ENCODE measurements around the gene GSC2. TPM values are rescaled to one million over a fixed set of nuclear protein-coding genes. Genes with fewer than 3 reads are reported as not detected.

The GSC2 gene
- total and polyA plus RNA-seq, 2 of the 8 experiments (the other 6 are each of a cell fraction or from before 2014, with no cell fraction given) = 0.17 to 0.48 TPM

GRCh38 chr22:19197997-19198865 lies 48.1 kb upstream of the GSC2 start:
- Histone ChIP-seq H4K5ac (ENCODE audit: insufficient read length, low read depth, low read length) (no peak overlapping the region), H3K36me3 (ENCODE audit: control insufficient read depth in 2 of 4, insufficient read depth in 4 of 4, low read length in 3 of 4) (peaks cover 0 to 21% (median 3%) of the 10 kb centered on the region in 4 experiments; a peak in 4 of 8 replicates), H3K23ac (ENCODE audit: insufficient read length) (no peak overlapping the region), H3K9ac (replicated peaks in 1 of 4; ENCODE audit: extremely low read depth in 1 of 4, low read depth in 3 of 4, low read length in 3 of 4) (no peak overlapping the region), H2AFZ (ENCODE audit: low read length) (no peak overlapping the region), H3K4me1 (replicated peaks in 1 of 4; ENCODE audit: control insufficient read depth in 3 of 4, insufficient read depth in 4 of 4, low read length in 3 of 4) (peaks cover 0 to 4% (median 0%) of the 10 kb centered on the region in 4 experiments; a peak in 1 of 7 replicates), H2BK120ac (replicated peaks; ENCODE audit: low read depth, low read length) (no peak overlapping the region), H2AK5ac (ENCODE audit: low read depth, low read length) (no peak overlapping the region), H3K4me3 (ENCODE audit: extremely low read depth in 1 of 4, insufficient read depth in 2 of 4, low read depth in 3 of 4, low read length in 4 of 4) (no peak overlapping the region), H3K56ac (replicated peaks; ENCODE audit: insufficient read length, low read depth, low read length) (no peak overlapping the region), H3K27me3 (replicated peaks in 1 of 4; ENCODE audit: control insufficient read depth in 3 of 4, extremely low read depth in 1 of 4, insufficient read depth in 3 of 4, low read length in 3 of 4) (no peaks in the 10 kb centered on the region), H3K4me2 (ENCODE audit: insufficient read depth in 1 of 2, low read depth in 2 of 2, low read length in 2 of 2) (no peak overlapping the region), H3K79me2 (ENCODE audit: control insufficient read depth in 1 of 2, insufficient read depth in 2 of 2, low read length in 2 of 2) (no peaks in the 10 kb centered on the region), H3K23me2 (ENCODE audit: low read depth, low read length) (no peaks in the 10 kb centered on the region), H2BK12ac (ENCODE audit: low read depth, low read length) (no peak overlapping the region), H2BK15ac (ENCODE audit: low read length) (no peak overlapping the region), H4K8ac (ENCODE audit: extremely low read depth, insufficient read depth, low read length) (no peak overlapping the region), H3K14ac (ENCODE audit: insufficient read length) (no peak overlapping the region), H4K91ac (replicated peaks; ENCODE audit: insufficient read length, low read length) (no peak overlapping the region), H3K9me3 (ENCODE audit: insufficient read depth in 2 of 2, low read depth in 1 of 2, low read length in 1 of 2) (no peaks in the 10 kb centered on the region), H3K79me1 (ENCODE audit: low read depth, low read length) (no peaks in the 10 kb centered on the region), H3K27ac (ENCODE audit: low read depth, low read length) (no peak overlapping the region), H4K20me1 (replicated peaks in 1 of 2; ENCODE audit: control insufficient read depth in 1 of 2, insufficient read depth in 2 of 2, low read length in 2 of 2) (peaks cover 0 to 1% of the 10 kb centered on the region in 2 experiments), H3K4ac (replicated peaks; ENCODE audit: insufficient read length, low read depth, low read length) (no peak overlapping the region), H2BK5ac (ENCODE audit: low read depth, low read length) (no peak overlapping the region), H2BK20ac (ENCODE audit: low read length) (no peak overlapping the region), H3K18ac (ENCODE audit: extremely low read depth, low read length) (no peak overlapping the region)
- DNase-seq (ENCODE audit: low read depth in 1 of 2, low spot score in 2 of 2) = no peak
- 86% methylated on average over 10 of the region's 10 CpGs; no CpG with 5 or more reads in 1 of the 2 experiments for WGBS, 2 experiments (ENCODE audit: extremely low coverage in 1 of 2, insufficient coverage in 1 of 2, insufficient read length in 1 of 2, insufficient replicate concordance in 2 of 2, low coverage in 1 of 2, low lambda C conversion rate in 2 of 2, missing lambda C conversion rate in 1 of 2)
- TF ChIP-seq SAP30 (IDR thresholded peaks at IDR 0.05; ENCODE audit: insufficient read depth, insufficient replicate concordance, low read length) (no peak), POLR2A (IDR thresholded peaks at IDR 0.05; ENCODE audit: control extremely low read depth in 1 of 2, low read depth in 2 of 2, low read length in 2 of 2) (no peak), JUND (IDR thresholded peaks at IDR 0.05; ENCODE audit: low read length) (no peak), CHD2 (IDR thresholded peaks at IDR 0.05; ENCODE audit: low read length) (no peak), TAF7 (optimal IDR thresholded peaks at IDR 0.05; ENCODE audit: borderline replicate concordance, low read depth, low read length) (no peak), GTF2F1 (IDR thresholded peaks at IDR 0.05; ENCODE audit: borderline replicate concordance, low read depth, low read length) (no peak)
- TF ChIP-seq, protein P1, sequence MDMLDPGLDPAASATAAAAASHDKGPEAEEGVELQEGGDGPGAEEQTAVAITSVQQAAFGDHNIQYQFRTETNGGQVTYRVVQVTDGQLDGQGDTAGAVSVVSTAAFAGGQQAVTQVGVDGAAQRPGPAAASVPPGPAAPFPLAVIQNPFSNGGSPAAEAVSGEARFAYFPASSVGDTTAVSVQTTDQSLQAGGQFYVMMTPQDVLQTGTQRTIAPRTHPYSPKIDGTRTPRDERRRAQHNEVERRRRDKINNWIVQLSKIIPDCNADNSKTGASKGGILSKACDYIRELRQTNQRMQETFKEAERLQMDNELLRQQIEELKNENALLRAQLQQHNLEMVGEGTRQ (IDR thresholded peaks at IDR 0.05; ENCODE audit: low read length) = no peak
- CTCF ChIA-PET (ENCODE audit: partially characterized antibody) = interaction anchor here (0.6 to 1.5 kb wide), 5 partner anchors 8 to 20 kb away, joined by 3 read pairs; partner anchors contain the start of gene SLC25A1
- no peak for FAIRE-seq
- POLR2A ChIA-PET (ENCODE audit: partially characterized antibody) = interaction anchor here (0.6 to 1.6 kb wide), 3 partner anchors 10 to 19 kb away, joined by 3 to 4 read pairs (median 4); partner anchors contain the start of gene SLC25A1

Data from H1 (cell line).